ENCODE data around the gene CLIP4. TPM values are rescaled to one million over a fixed set of nuclear protein-coding genes. Genes with fewer than 3 reads are reported as not detected.

CLIP4 gene
- total and polyA plus RNA-seq, 2 of the 4 experiments (the other 2 are of a cell fraction): 29.7 to 66.3 TPM

GRCh38 chr2:29222381-29223179 is 107.4 kb downstream of the CLIP4 start:
- Histone ChIP-seq H3K4me3 (ENCODE audit: insufficient read depth, low read depth, low read length) (no peak overlapping the region), H3K9me3 (ENCODE audit: control insufficient read depth, insufficient read depth, low read length) (no peaks in the 10 kb centered on the region), H2BK20ac (ENCODE audit: low read depth, low read length) (no peak overlapping the region), H3K79me1 (ENCODE audit: low read depth in 1 of 2, low read length in 2 of 2) (no peaks in the 10 kb centered on the region), H4K5ac (ENCODE audit: low read depth, low read length) (no peak overlapping the region), H4K8ac (ENCODE audit: low read depth in 2 of 2, low read length in 2 of 2) (no peak overlapping the region), H2AFZ (replicated peaks; ENCODE audit: low read length, poor library complexity) (no peak overlapping the region), H3K27ac (ENCODE audit: insufficient read depth, low read length) (no peak overlapping the region), H3K4ac (ENCODE audit: low read depth, low read length) (no peak overlapping the region), H2BK15ac (ENCODE audit: low read depth, low read length) (no peak overlapping the region), H3K18ac (ENCODE audit: low read depth, low read length) (no peak overlapping the region), H4K20me1 (ENCODE audit: insufficient read depth, low read length) (no peaks in the 10 kb centered on the region), H2AK5ac (ENCODE audit: low read depth, low read length) (no peak overlapping the region), H3K9ac (ENCODE audit: low read depth, low read length) (no peak overlapping the region), H2BK5ac (ENCODE audit: low read depth, low read length, poor library complexity, severe bottlenecking) (no peak overlapping the region), H3K9me1 (ENCODE audit: insufficient read depth, low read length) (no peaks in the 10 kb centered on the region), H2BK120ac (ENCODE audit: low read depth, low read length) (no peak overlapping the region), H3K36me3 (ENCODE audit: control insufficient read depth, insufficient read depth, low read length) (no peaks in the 10 kb centered on the region), H4K91ac (ENCODE audit: insufficient read depth, low read depth, low read length) (no peak overlapping the region), H2AK9ac (replicated peaks; ENCODE audit: low read depth, low read length, poor library complexity) (no peak overlapping the region), H3K27me3 (ENCODE audit: control insufficient read depth, insufficient read depth, low read length) (peaks cover 49% of the 10 kb centered on the region), H3K4me2 (ENCODE audit: low read depth, low read length) (no peak overlapping the region), H3K56ac (ENCODE audit: extremely low read depth, insufficient read depth, low read length) (no peak overlapping the region), H3K23ac (ENCODE audit: low read depth, low read length) (no peak overlapping the region), H3K4me1 (ENCODE audit: control insufficient read depth, insufficient read depth, low read length) (peaks cover 2% of the 10 kb centered on the region; the same call in 1 of the 2 replicates), H3K14ac (replicated peaks; ENCODE audit: low read depth, low read length) (no peak overlapping the region)
- intact Hi-C loops (cut with micrococcal nuclease) (no loop called here), in situ Hi-C loops (cut with MboI; ENCODE audit: low sequenced_read_pairs) (no loop called here), dilution Hi-C loops (cut with HindIII; ENCODE audit: low sequenced_read_pairs, unreplicated experiment) (no loop called here)
- no peak for TF ChIP-seq CTCF (conservative IDR thresholded peaks at IDR 0.05; ENCODE audit: low read depth, low read length)
- no peak for TF ChIP-seq CHD1 (IDR thresholded peaks at IDR 0.05; ENCODE audit: low read depth, low read length)
- no peak for TF ChIP-seq MXI1 (IDR thresholded peaks at IDR 0.05; ENCODE audit: borderline replicate concordance, low read depth, low read length)
- no peak for TF ChIP-seq POLR2A (IDR thresholded peaks at IDR 0.05; ENCODE audit: low read depth, low read length)
- no peak for TF ChIP-seq RFX5 (IDR thresholded peaks at IDR 0.05; ENCODE audit: low read depth, low read length)
- TF ChIP-seq USF2 (IDR thresholded peaks at IDR 0.05; ENCODE audit: low read depth, low read length): no peak
- TF ChIP-seq MAZ (IDR thresholded peaks at IDR 0.05; ENCODE audit: borderline replicate concordance, low read depth, low read length): no peak
- TF ChIP-seq CEBPB (IDR thresholded peaks at IDR 0.05; ENCODE audit: low read depth, low read length): no peak
- ChIA-PET CTCF (no interaction called here), POLR2A (ENCODE audit: unreplicated experiment) (no interaction called here)
- WGBS, 2 experiments (ENCODE audit: extremely low coverage in 2 of 2, insufficient read length in 1 of 2): no CpG with 5 or more reads among the region's 11 CpGs
- ATAC-seq (ENCODE audit: low read depth) (no peak), DNase-seq (no peak)
- no TSS peak for BruUV-seq (replicated peaks)
